Activated T-cell treated with anti-CD3 and anti-CD28 coated beads, Interleukin-2, amount 50 U/mL, for 4 hours (primary cell): Measurements from ENCODE around the gene OR3A1. TPM values are rescaled to one million over a fixed set of nuclear protein-coding genes. Genes with fewer than 3 reads are reported as not detected.
"Not testable (repeated sequence)": the region's sequence is repeated elsewhere in the genome, so short reads cannot be mapped to it uniquely, and the experiment has no call there.

Experiments
- ATAC-seq, 2 donors: fragments of 200-7000 bp; cut with Tn5 transposase; one replicate each; pipeline ENCODE4 v1.10.0; 2021
- DNase-seq: peaks from one replicate; pipeline ENCODE4 v3.0.0-alpha.2; 2020
- H3K27me3 Mint-ChIP-seq: one replicate; pipeline ENCODE4 v1.8.0; 2021; ENCODE audit warnings: low read depth, mixed read lengths
- H3K36me3 Mint-ChIP-seq: one replicate; pipeline ENCODE4 v1.8.0; 2022; ENCODE audit warnings: mixed read lengths; ENCODE audit not compliant: insufficient read depth
- H3K4me1 Mint-ChIP-seq: one replicate; pipeline ENCODE4 v1.8.0; 2021; ENCODE audit warnings: low read depth, mixed read lengths
- H3K4me3 Mint-ChIP-seq: one replicate; pipeline ENCODE4 v1.8.0; 2021; ENCODE audit warnings: mild to moderate bottlenecking, moderate library complexity, mixed read lengths
- H3K9me3 Mint-ChIP-seq: one replicate; pipeline ENCODE4 v1.8.0; 2021; ENCODE audit warnings: mixed read lengths
- total RNA-seq, 3 donors: library from RNA; stranded (reverse); gene quantifications; one replicate each; pipeline ENCODE4 v1.2.1, GENCODE V29; 2021

Gene OR3A1
- total RNA-seq, 3 donors from 2014 or later, result 0.25 to 0.46 TPM; not detected in 1

DNA sequence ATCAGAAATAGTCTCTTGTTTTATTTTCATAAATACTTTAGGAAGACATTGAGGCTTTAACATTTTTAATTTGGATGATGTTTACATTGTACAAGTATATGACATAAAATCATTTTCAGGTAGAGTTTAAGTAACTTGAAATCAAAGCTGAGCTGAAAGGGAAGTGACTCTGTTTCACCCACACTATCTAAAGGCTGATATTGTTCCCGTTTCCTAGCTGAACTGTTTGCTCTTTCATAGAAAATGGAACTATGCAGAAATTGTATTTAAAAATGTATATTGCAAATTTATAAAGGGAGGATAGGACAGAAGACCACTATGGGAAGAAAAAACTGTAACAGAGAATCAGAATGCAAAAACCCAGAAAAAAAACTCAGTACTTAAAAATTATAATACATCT, 53.3 kb downstream of the OR3A1 start:
- H3K27me3 Mint-ChIP-seq, H3K36me3 Mint-ChIP-seq, H3K9me3 Mint-ChIP-seq, DNase-seq, ATAC-seq, H3K4me3 Mint-ChIP-seq, H3K4me1 Mint-ChIP-seq: not testable (repeated sequence)

DNA sequence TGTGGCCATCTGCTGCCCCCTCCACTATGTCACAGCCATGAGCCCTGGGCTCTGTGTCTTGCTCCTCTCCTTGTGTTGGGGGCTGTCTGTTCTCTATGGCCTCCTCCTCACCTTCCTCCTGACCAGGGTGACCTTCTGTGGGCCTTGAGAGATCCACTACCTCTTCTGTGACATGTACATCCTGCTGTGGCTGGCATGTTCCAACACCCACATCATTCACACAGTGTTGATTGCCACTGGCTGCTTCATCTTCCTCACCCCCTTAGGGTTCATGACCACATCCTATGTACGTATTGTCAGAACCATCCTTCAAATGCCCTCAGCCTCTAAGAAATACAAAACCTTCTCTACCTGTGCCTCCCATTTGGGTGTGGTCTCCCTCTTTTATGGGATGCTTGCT, 57.1 kb downstream of the OR3A1 start:
- not testable (repeated sequence) for H3K9me3 Mint-ChIP-seq, H3K36me3 Mint-ChIP-seq, H3K27me3 Mint-ChIP-seq, DNase-seq, ATAC-seq, H3K4me3 Mint-ChIP-seq, H3K4me1 Mint-ChIP-seq

Other genes starting within 250 kb of the OR3A1 start
- gene OR1D5, start 234.8 kb downstream of the OR3A1 start, total RNA-seq, result not detected
- gene OR1D2, start 193.9 kb downstream of the OR3A1 start, total RNA-seq, result not detected
- gene OR1G1, start 170.8 kb downstream of the OR3A1 start, total RNA-seq, result not detected
- not detected for gene OR1A2, start 100.8 kb downstream of the OR3A1 start, total RNA-seq
- gene OR1A1, start 90.7 kb downstream of the OR3A1 start, total RNA-seq, result not detected
- gene OR3A2, start 87.9 kb upstream of the OR3A1 start, total RNA-seq, result 1 to 10 TPM in 2 of 3 donors, under 1 TPM in 1; 0.40 to 3.7 (median 2.8) TPM
- gene OR1E1, start 100.0 kb upstream of the OR3A1 start, total RNA-seq, result not detected
- not detected for gene OR3A3, start 113.0 kb upstream of the OR3A1 start, total RNA-seq
- not detected for gene OR1E2, start 135.5 kb upstream of the OR3A1 start, total RNA-seq
- not detected for gene SPATA22, start 173.5 kb upstream of the OR3A1 start, total RNA-seq
- not detected for gene ASPA, start 177.6 kb upstream of the OR3A1 start, total RNA-seq